GM18517 (cell line): ENCODE results near the gene NGB.

Source experiments
- ATAC-seq: cut with Tn5 transposase; IDR thresholded peaks from one replicate; pipeline ENCODE4 v1.9.1; 2021; ENCODE audit warnings: mild to moderate bottlenecking, moderate library complexity; ENCODE audit not compliant: unreplicated experiment

NGB gene

GRCh38 chr14:77265561-77266335 lies 5.3 kb downstream of the NGB start:
- no peak for ATAC-seq

GRCh38 chr14:77265187-77265515 lies 5.9 kb downstream of the NGB start:
- no peak for ATAC-seq

- ATAC-seq, result no peak
Observed at GRCh38 chr14:77264466-77265186, 6.4 kb downstream of the NGB start.

GRCh38 chr14:77260631-77261030 lies 10.4 kb downstream of the NGB start:
- ATAC-seq, result no peak

DNA sequence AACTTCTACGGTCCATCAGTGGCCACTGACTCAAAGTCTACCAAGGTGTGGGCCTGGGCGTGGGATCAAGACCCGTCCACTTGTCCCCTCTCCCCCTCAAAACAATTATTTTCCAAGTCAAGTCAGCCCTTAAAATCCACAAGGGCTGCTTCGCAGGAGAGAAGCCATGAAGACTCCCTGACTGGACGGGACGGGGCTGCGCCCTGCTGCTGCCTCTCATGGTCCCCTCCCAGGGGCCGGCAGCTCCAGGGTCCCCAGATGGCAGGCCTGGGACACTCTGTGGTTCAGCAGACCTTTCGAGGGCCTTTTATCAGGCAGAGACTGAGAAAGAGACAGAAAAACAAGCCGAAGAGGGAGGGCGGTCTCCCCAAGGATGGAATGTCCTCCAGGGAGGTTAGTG lies 10.8 kb downstream of the NGB start:
- ATAC-seq, result no peak

GRCh38 chr14:77259025-77259715 lies 11.8 kb downstream of the NGB start:
- ATAC-seq, result no peak

- ATAC-seq, result no peak
Observed at GRCh38 chr14:77258566-77258965, 12.4 kb downstream of the NGB start.

- no peak for ATAC-seq
Observed at GRCh38 chr14:77257700-77258099, 13.3 kb downstream of the NGB start.

DNA sequence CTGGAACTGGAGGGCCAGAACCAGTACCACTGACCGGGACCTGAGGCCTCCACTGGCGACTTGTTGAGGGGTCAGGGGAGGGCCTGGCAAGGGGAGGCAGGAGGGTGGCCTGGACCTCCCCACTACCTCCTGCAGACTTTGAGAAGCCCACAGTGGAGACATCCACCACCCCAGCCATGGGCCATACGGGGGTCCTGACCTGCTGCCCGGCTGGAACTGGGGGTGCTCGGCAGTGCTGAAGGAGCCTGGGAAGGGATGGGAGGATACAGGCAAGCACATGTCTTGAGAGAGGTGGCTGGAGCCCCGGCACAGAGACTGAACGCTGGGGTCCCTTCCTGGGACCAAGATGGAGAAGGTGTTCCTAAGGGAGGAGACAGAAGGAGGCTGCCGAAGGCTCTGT lies 14.3 kb downstream of the NGB start:
- no peak for ATAC-seq

DNA sequence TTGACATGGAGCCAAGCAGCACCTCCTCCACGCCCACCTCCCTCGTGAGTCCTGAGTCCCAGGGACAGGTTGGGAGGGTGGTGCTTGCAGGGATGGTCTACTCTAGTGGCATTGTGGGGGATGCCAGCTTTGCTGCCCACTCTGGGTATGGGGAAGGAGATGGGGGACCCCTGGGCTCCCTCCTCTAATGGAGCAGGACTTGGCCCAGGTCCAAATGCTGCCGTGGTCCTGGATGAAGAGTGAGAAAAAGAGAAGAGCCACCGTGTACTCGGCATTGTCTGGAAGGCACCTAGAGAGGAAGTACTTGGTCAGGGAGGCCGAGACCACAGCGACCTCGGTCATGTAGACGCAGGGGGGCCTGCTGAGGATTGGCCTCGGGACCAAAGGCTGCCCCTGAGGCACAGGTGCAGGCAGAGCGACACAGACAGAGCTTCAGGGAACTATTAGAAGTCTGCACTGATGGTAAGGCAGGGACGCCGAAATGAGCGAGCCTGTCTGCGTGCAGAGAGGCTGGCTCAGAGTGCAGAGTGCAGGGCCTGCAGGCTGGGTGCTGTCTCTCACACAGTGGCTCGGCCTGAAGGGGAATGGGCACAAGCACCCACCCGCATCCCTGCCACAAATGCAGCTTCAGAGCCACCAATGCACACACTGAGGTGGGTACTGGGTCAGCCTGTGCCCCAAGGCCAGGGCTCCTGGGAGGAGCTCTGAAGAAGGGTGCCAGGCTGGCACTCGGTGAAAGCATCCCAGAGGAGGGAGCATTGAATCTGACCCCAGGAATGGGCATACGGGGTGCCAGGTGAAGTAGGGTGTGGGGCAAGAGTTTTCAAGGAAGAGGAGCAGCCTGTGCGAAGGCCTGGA lies 17.4 kb downstream of the NGB start:
- no peak for ATAC-seq

DNA sequence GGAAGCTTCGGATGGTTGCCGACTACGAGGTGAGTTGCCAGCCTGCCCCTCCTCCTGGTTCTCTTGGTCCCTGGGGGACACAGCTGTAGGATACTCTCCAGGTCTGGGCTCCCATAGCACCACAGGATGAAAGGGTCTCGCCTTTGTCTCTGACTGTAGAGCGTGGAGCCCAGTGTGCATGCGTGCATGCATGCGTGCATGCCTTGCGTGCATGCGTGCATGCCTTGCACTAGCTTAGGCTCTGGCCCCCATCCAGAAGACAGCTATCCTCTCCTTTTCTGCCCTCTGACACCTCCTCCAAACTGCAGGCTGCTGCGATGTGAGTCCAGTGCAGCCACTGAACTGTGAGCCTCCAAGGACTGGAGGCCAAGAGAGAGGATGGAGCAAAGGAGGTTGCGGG lies 19.1 kb downstream of the NGB start:
- ATAC-seq, result no peak

DNA sequence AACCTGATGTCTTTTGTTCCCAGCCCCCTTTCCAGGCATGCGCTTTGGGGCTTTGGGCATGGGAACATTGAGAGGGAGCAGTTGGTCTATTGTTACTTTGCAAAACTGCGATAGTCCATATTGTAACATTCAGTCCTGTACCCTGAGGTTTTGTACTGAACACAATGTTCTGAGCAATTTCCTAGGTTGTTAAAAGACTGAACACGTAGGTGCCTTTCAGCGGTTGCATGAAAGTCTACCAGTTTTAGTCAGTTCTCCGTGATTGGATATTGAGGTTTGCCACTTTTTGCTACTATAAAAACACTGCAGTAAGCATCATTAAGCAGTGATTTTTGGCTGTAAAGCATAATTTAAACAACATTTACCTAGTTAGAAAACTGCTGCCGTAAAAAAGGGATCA lies 20.1 kb downstream of the NGB start:
- ATAC-seq, result no peak

DNA sequence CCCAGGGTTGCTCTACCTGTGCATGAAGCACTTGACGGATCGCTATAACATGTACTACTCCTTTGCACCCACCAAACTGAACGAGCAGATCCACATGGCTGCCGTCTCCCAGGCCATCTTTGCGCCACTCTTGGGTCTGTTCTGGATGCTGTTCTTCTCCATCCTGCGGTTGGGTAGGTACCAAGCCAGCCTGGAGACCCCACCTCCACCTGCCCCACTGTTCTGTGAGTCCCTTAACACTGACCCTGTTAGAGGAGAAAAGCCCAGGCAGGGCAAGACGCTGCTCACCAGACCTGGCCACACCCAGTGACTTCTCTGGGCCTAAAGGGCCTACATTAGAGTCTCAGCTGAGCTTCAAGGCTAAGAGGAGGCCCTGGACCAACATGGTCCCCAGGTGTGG lies 21.7 kb downstream of the NGB start:
- ATAC-seq, result no peak

DNA sequence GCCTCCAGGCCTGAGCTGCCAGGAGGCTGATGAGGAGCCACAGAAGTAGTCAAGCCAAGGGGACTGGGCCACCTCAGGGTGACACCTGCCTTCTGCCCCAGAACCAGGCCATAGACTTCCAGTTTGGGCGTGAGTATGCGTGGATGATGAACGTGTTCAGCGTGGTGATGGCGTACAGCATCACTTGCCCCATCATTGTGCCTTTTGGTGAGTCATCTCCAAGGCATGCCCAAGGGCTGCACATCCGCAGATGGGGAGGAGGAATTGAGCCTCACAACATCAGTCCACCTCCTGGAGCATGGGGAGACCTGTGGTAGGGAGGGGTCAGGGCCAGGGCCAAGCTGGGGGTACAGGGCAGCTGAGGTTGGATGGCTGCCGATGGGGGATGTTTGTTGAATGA lies 22.3 kb downstream of the NGB start:
- ATAC-seq, result no peak

DNA sequence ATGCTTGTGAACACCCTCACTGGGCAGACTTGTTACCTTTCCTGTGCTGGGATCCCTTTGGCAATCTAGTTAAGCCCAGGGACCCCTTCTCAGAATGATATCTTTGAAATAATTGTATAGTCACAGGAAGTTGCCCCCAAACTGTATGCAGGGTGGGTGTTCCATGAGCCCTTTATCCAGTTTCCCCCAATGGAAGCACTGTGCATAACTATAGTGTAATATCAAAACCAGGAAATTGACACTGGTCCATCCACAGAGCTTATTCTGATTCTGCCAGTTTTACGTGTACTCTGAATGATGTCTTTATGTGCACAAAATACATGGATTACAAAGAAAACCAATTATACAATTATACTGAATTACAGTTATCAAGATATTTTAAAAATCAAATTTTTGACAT lies 24.2 kb downstream of the NGB start:
- ATAC-seq, result no peak

GRCh38 chr14:77245820-77246219 lies 25.2 kb downstream of the NGB start:
- ATAC-seq, result no peak

DNA sequence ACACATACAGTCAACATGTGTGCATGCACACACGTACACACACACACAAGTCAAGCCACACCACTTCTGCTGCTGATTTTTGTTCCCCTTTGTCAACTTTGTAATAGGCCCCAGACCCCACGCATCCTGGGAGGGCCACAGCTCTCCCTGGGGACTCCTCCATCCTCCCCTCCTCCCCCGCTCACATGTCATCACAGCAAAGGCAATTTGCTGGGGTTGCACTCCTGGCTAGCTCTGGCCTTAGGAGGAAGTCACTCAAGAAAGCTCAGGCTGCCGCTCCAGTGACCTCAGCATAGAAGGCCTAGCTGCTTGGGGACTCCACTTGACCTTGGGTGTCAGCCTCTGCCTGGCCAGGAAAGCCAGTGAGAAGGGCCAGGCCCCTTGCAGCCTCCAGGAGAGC lies 27.2 kb downstream of the NGB start:
- ATAC-seq, result no peak

DNA sequence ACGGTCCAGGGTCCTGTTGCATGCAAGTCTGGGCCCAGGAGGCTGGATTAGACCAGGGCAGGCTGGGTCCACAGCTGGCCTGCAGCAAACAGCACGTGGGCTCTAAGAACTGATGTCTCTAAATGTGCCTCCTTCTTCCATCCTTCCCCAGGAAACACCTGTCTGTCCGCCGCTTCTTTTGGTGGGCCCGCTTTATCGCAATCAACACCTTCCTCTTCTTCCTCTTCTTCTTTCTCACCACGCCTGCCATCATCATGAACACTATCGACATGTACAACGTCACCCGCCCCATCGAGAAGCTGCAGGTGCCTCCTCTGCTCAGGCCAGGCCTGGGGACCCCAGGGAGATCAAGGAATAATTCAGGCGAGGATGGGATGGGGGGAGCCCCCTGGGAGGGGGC lies 28.3 kb downstream of the NGB start:
- ATAC-seq, result no peak

- no peak for ATAC-seq
Observed at GRCh38 chr14:77241955-77242354, 29.1 kb downstream of the NGB start.

DNA sequence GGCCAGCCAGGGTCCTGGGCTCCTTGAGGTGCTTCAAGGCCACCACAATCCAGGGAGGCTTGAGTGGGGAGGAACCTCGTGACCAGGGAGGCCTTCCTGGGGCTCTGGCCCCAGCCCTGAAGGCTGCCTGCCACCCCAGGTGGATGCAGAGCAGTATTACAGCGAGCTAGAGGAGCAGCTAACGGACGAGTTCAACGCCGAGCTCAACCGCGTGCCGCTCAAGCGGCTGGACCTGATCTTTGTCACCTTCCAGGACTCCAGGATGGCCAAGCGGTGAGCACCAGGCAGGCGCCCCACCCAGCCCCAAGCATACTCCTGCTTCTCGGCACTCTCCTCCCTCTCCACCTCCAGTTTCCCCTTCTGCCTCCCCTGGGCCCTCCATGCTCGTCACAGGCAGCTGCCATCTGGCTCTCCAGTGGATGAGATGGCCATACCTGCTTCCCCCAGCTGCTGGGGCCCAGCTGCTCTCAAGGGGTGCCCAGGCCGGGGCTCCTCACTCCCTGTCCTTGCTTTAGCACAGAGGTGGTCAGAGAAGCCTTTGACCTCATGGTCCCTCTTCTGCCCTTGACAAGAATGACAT lies 30.6 kb downstream of the NGB start:
- no peak for ATAC-seq

DNA sequence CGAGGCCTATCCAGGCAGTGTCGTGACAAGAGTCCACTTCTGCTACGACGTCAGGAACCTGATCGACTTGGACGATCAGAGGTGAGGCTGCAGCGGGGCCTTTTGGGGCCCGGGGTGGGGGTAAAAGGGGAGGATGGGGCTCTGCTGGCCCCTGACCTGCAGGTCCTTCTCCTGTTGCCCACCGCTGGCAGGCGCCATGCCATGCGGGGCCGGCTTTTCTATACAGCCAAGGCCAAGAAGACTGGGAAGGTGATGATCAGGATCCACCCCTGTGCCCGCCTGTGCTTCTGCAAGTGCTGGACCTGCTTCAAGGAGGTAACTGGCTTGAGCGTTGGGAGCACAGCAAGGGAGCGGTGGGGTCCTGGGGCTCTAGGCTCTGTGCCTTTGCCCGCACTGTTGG lies 31.6 kb downstream of the NGB start:
- no peak for ATAC-seq
